Epithelial cell of proximal tubule (primary cell): ENCODE data around the gene HSPB2. TPM values are rescaled to one million over a fixed set of nuclear protein-coding genes. Genes with fewer than 3 reads are reported as not detected.
A peak's percentile ranks its signal among the peaks of the same experiment; 100 is the strongest.

Experiments used
- DNase-seq: peaks from one replicate; pipeline ENCODE4 v3.0.0-alpha.2; 2011; ENCODE audit warnings: low read depth
- H3K4me3 ChIP-seq: 2 replicates; pipeline ENCODE4 v1.5.1; 2011; ENCODE audit warnings: low read depth, mild to moderate bottlenecking, low read length
- CTCF ChIP-seq: conservative IDR thresholded peaks from 2 replicates; pipeline ENCODE4 v1.5.1; 2012; ENCODE audit warnings: low read depth, mild to moderate bottlenecking, low read length
- total RNA-seq: library from RNA; depleted of rRNA; stranded (reverse); fragments of >200 nt; gene quantifications from 2 replicates; pipeline ENCODE4 v1.2.3, GENCODE V29; 2015

HSPB2 gene
- total RNA-seq, 1 donor from 2014 or later: not detected

- TF ChIP-seq CTCF: no peak
- H3K4me3 ChIP-seq: peak overlapping the region; percentile 67
- no peak for DNase-seq
Measured at GRCh38 chr11:111913997-111914396, 1.5 kb downstream of the HSPB2 start.

GRCh38 chr11:111916768-111917167, 4.2 kb downstream of the HSPB2 start:
- H3K4me3 ChIP-seq: no peak overlapping the region
- DNase-seq: no peak
- no peak for TF ChIP-seq CTCF

- no peak overlapping the region for H3K4me3 ChIP-seq
- TF ChIP-seq CTCF: no peak
- DNase-seq: no peak
Measured at GRCh38 chr11:111917312-111917711, 4.8 kb downstream of the HSPB2 start.

GRCh38 chr11:111917788-111918187, 5.3 kb downstream of the HSPB2 start:
- H3K4me3 ChIP-seq: no peak overlapping the region
- DNase-seq: no peak
- TF ChIP-seq CTCF: no peak

GRCh38 chr11:111918390-111919256, 6.1 kb downstream of the HSPB2 start, which contains the start of gene C11orf52:
Gene C11orf52 (plus strand): TSS chr11:111918913. CDS start chr11:111918973, 60 bp downstream.
- no peak for DNase-seq
- peak; percentile 8 for TF ChIP-seq CTCF
- peak within 1 kb of the TSS; percentile 66 for H3K4me3 ChIP-seq

GRCh38 chr11:111920908-111921307, 8.4 kb downstream of the HSPB2 start:
- no peak for DNase-seq
- no peak overlapping the region for H3K4me3 ChIP-seq
- no peak for TF ChIP-seq CTCF
